H4 (cell line): ENCODE measurements around the gene MAPK1. TPM values are rescaled to one million over a fixed set of nuclear protein-coding genes. Genes with fewer than 3 reads are reported as not detected.

Experiments used
- total RNA-seq: library from RNA; depleted of rRNA; stranded (reverse); fragments of >200 nt; shearing (Covaris generic); gene quantifications from 2 replicates; pipeline ENCODE4 v1.2.3, GENCODE V29; 2014; rRNA removed

The MAPK1 gene
- total RNA-seq, 1 experiment from 2014 or later: 22.1 TPM

Other genes with a start within 250 kb of the MAPK1 start
- gene YDJC, start 237.6 kb downstream of the MAPK1 start, total RNA-seq: 26.7 and 35.4 TPM in 2 replicates
- gene CCDC116, start 234.9 kb downstream of the MAPK1 start, total RNA-seq: 0.10 TPM in 1 of 2 replicates, not detected in the other
- gene SDF2L1, start 225.3 kb downstream of the MAPK1 start, total RNA-seq: 33.6 and 38.7 TPM in 2 replicates
- 8.6 and 12.9 TPM in 2 replicates for gene PPIL2, start 201.6 kb downstream of the MAPK1 start, total RNA-seq
- 0.52 and 0.64 TPM in 2 replicates for gene YPEL1, start 131.9 kb downstream of the MAPK1 start, total RNA-seq
- gene PPM1F, start 85.2 kb upstream of the MAPK1 start, total RNA-seq: 9.2 and 14.1 TPM in 2 replicates
- 9.3 and 10.8 TPM in 2 replicates for gene TOP3B, start 115.1 kb upstream of the MAPK1 start, total RNA-seq